Neural cell (in vitro differentiated cells): ENCODE results near the gene RBM17.

Source experiments
- CTCF ChIP-seq: fragments of 450-650 bp; IDR thresholded peaks from 2 replicates; pipeline ENCODE4 v1.5.1; 2014; ENCODE audit warnings: antibody characterized with exemption, mild to moderate bottlenecking, moderate library complexity; ENCODE audit not compliant: poor library complexity, severe bottlenecking
- EP300 ChIP-seq: fragments of 450-650 bp; conservative IDR thresholded peaks from 2 replicates; pipeline ENCODE4 v1.6.1; 2014; ENCODE audit warnings: antibody characterized with exemption, mild to moderate bottlenecking, moderate library complexity; ENCODE audit not compliant: poor library complexity, severe bottlenecking
- POLR2AphosphoS5 ChIP-seq: IDR thresholded peaks from 2 replicates; pipeline ENCODE4 v1.6.1; 2012
- SMC3 ChIP-seq: fragments of 450-650 bp; conservative IDR thresholded peaks from 2 replicates; pipeline ENCODE4 v1.6.1; 2014; ENCODE audit warnings: antibody characterized with exemption, mild to moderate bottlenecking, moderate library complexity; ENCODE audit not compliant: poor library complexity
- TAF1 ChIP-seq: IDR thresholded peaks from 2 replicates; pipeline ENCODE4 v1.6.1; 2012; ENCODE audit warnings: low read depth

GRCh38 chr10:6064119-6064518, 24.7 kb upstream of the RBM17 start:
- TF ChIP-seq CTCF (no peak), SMC3 (no peak), TAF1 (no peak), EP300 (no peak), POLR2AphosphoS5 (no peak)
